OCI-LY1 (cell line): ENCODE measurements around the gene HSBP1L1.

ENCODE experiments used
- H2AFZ ChIP-seq: fragments of 200-600 bp; sonication (generic), shearing (Covaris generic); 2 replicates; pipeline ENCODE4 v1.6.0; 2014; ENCODE audit warnings: antibody characterized with exemption, mild to moderate bottlenecking, low read length
- H3F3A ChIP-seq: fragments of 200-600 bp; sonication (generic), shearing (Covaris generic); 2 replicates; pipeline ENCODE4 v1.6.0; 2014; ENCODE audit warnings: mild to moderate bottlenecking, antibody characterized with exemption, low read length, moderate library complexity; ENCODE audit not compliant: insufficient read depth
- H3K27ac ChIP-seq: fragments of 200-600 bp; sonication (generic); 2 replicates; pipeline ENCODE4 v1.5.1; 2014; ENCODE audit warnings: low read length, mixed run types, mild to moderate bottlenecking, low read depth; ENCODE audit not compliant: poor library complexity, severe bottlenecking
- H3K27me3 ChIP-seq: fragments of 200-600 bp; sonication (generic); 2 replicates; pipeline ENCODE4 v1.6.0; 2014; ENCODE audit warnings: antibody characterized with exemption, mild to moderate bottlenecking, low read length, moderate library complexity; ENCODE audit not compliant: insufficient read depth
- H3K36me3 ChIP-seq: fragments of 200-600 bp; sonication (generic); 2 replicates; pipeline ENCODE4 v1.6.1; 2014; ENCODE audit warnings: mild to moderate bottlenecking, antibody characterized with exemption, low read length, moderate library complexity, mixed read lengths; ENCODE audit not compliant: insufficient read depth
- H3K4me1 ChIP-seq: fragments of 200-600 bp; sonication (generic); 2 replicates; pipeline ENCODE4 v1.5.1; 2014; ENCODE audit warnings: mild to moderate bottlenecking, low read length, moderate library complexity; ENCODE audit not compliant: insufficient read depth, severe bottlenecking
- H3K4me2 ChIP-seq: fragments of 200-600 bp; sonication (generic), shearing (Covaris generic); 2 replicates; pipeline ENCODE4 v1.6.1; 2014; ENCODE audit warnings: low read length
- H3K4me3 ChIP-seq: fragments of 200-600 bp; sonication (generic); 2 replicates; pipeline ENCODE4 v1.5.1; 2014; ENCODE audit warnings: low read length, low read depth, mild to moderate bottlenecking, mixed read lengths; ENCODE audit not compliant: poor library complexity, severe bottlenecking
- H3K79me2 ChIP-seq: fragments of 200-600 bp; shearing (Covaris generic); 2 replicates; pipeline ENCODE4 v1.6.1; 2016; ENCODE audit warnings: mixed run types, low read length, mixed read lengths; ENCODE audit not compliant: insufficient read depth
- H3K9ac ChIP-seq: fragments of 200-600 bp; sonication (generic), shearing (Covaris generic); 2 replicates; pipeline ENCODE4 v1.6.1; 2014; ENCODE audit warnings: mild to moderate bottlenecking, low read length, mixed read lengths
- H3K9me2 ChIP-seq: fragments of 200-600 bp; sonication (generic), shearing (Covaris generic); 2 replicates; pipeline ENCODE4 v1.6.1; 2014; ENCODE audit warnings: low read depth, mild to moderate bottlenecking, low read length, mixed read lengths
- H3K9me3 ChIP-seq: fragments of 200-600 bp; shearing (Covaris generic); 2 replicates; pipeline ENCODE4 v1.6.1; 2014; ENCODE audit warnings: low read length, mixed read lengths
- H4K20me1 ChIP-seq: fragments of 200-600 bp; sonication (generic), shearing (Covaris generic); 2 replicates; pipeline ENCODE4 v1.6.0; 2016; ENCODE audit warnings: mild to moderate bottlenecking, low read length; ENCODE audit not compliant: insufficient read depth
- EZH2 ChIP-seq: fragments of 200-600 bp; sonication (generic), shearing (Covaris generic); IDR thresholded peaks from 2 replicates; pipeline ENCODE4 v1.8.0; 2017; ENCODE audit warnings: borderline replicate concordance, mixed run types, mild to moderate bottlenecking, antibody characterized with exemption, low read length, moderate library complexity, mixed read lengths
- TF ChIP-seq, protein P1 (sequence below): fragments of 200-600 bp; sonication (generic), shearing (Covaris generic); IDR thresholded peaks from 2 replicates; pipeline ENCODE4 v1.5.1; 2017; ENCODE audit warnings: mild to moderate bottlenecking, antibody characterized with exemption, low read length, moderate library complexity, mixed read lengths

HSBP1L1 gene

DNA sequence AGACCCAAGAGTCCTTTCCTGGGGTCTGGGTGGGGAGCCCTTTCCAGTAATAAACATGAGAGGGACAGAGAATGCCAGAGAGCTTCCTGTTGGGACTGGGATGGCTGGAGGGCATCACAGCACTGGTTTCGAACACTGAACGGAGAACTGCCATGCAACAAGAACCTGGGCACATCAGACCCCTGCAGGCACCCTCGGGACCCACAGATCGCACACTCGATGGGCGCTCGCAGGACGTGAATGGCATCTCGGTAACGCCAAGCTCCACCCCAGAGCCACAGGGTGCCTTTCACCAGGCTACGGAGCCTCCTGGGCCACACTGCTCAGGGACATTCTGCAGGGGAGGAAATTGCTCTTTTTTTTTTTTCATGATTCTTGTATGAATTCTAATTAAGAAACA is 38.1 kb upstream of the HSBP1L1 start:
- H4K20me1 ChIP-seq: no peaks in the 10 kb centered on the region
- peaks cover 30% of the 10 kb centered on the region for H3K36me3 ChIP-seq

DNA sequence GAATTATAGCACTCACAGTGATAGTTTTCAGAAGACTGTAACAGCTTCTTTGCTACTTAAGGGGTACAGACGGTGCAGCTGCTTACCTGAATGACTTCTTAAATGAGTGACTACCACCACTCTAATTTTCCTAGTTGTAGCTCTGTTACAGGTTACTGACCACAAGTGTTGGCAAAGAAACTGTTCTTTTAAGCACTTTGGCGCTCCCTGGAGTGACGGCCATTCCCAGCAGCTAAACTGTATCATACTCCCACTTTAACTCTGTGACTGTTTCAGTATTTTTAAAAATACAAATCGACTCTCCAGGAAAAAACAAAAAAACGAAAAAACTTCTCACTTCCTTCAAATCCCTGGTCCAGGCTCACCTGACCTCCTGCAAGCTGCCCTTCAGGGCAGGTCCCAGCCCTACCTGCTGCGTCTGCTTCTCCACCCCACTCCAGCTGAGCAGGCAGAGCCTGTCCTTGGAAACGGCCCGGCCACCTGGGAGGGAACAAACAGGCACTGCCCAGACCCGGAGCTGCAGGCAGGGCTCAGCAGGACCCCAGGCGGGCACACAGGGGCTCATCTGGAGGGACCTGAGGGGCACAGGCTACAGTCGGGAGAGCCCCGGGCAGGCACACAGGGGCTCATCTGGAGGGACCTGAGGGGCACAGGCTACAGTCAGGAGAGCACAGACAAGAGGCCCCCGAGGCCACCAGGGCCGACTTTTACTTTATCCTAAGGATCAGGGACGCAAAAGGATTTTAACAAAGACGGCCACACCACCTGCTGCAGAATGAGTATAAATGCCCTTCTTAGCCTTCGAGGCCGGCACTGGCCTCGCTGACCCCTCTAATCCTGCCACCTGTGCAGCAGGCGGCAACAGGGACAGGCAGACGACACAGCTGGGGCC is 37.5 kb upstream of the HSBP1L1 start:
- Histone ChIP-seq H4K20me1 (no peaks in the 10 kb centered on the region), H2AFZ (no peak overlapping the region), H3K79me2 (no peaks in the 10 kb centered on the region), H3K9ac (no peak overlapping the region), H3K4me1 (no peaks in the 10 kb centered on the region), H3K27me3 (no peaks in the 10 kb centered on the region), H3K27ac (no peak overlapping the region), H3K4me2 (no peak overlapping the region), H3K9me2 (no peaks in the 10 kb centered on the region), H3K9me3 (peaks cover 18% of the 10 kb centered on the region), H3K36me3 (peaks cover 30% of the 10 kb centered on the region), H3K4me3 (no peak overlapping the region), H3F3A (no peaks in the 10 kb centered on the region)
- TF ChIP-seq, protein P1, sequence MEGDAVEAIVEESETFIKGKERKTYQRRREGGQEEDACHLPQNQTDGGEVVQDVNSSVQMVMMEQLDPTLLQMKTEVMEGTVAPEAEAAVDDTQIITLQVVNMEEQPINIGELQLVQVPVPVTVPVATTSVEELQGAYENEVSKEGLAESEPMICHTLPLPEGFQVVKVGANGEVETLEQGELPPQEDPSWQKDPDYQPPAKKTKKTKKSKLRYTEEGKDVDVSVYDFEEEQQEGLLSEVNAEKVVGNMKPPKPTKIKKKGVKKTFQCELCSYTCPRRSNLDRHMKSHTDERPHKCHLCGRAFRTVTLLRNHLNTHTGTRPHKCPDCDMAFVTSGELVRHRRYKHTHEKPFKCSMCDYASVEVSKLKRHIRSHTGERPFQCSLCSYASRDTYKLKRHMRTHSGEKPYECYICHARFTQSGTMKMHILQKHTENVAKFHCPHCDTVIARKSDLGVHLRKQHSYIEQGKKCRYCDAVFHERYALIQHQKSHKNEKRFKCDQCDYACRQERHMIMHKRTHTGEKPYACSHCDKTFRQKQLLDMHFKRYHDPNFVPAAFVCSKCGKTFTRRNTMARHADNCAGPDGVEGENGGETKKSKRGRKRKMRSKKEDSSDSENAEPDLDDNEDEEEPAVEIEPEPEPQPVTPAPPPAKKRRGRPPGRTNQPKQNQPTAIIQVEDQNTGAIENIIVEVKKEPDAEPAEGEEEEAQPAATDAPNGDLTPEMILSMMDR: no peak
- no peak for TF ChIP-seq EZH2

More for the DNA sequence above, 38.1 kb upstream of the HSBP1L1 start:
- Histone ChIP-seq H3K4me1 (no peaks in the 10 kb centered on the region), H3K79me2 (no peaks in the 10 kb centered on the region), H3K9me3 (peaks cover 15% of the 10 kb centered on the region), H2AFZ (no peak overlapping the region), H3K9me2 (no peaks in the 10 kb centered on the region), H3K9ac (no peak overlapping the region), H3F3A (no peaks in the 10 kb centered on the region), H3K27me3 (no peaks in the 10 kb centered on the region), H3K27ac (no peak overlapping the region), H3K4me2 (no peak overlapping the region), H3K4me3 (no peak overlapping the region)
- TF ChIP-seq, protein P1: no peak
- no peak for TF ChIP-seq EZH2

DNA sequence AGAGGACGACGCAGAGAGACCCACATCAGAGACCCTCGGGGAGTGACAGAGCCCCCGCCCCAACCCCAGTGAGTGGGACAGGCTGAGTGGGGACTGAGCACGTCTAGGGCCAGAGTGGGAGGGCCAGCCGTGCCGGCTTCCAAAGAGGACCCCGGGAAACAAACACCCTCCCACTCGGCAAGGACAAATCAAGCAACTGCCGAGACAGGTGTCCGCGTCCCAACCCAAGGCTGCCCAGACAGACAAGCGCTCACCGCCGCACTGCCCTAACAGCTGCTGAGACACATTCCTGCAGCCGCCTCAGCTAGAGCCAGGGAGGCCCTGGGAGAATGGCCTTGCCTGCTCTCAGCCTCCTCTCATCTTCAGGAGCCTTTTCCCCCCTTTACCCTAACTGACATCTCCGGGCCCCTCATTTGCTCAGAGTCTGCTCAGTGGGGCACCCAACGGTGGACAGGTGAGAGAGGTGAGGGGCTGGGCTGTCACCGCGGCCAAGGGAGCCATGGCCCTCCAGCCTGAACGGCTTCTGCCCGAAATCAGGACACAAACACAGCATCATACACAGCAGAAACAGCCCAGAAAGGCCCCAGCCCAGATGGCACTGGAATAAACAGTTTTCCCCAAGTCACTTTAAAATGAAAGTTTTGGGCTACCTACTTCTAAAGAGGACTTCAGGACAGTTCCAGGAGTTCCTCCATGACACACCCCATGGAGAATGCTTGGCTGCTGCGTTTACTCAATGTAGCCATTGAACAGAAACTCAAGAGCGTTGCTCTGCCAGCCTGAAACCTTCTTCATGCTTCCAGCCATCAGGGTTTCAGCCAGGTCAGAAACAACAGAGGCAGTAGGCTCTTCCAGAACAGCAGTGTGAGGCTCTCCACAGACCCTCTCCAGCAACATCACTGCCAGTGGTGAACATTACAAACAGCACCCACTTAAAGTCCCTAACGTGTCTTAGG is 36.6 kb upstream of the HSBP1L1 start:
- peaks cover 21% of the 10 kb centered on the region for H3K9me3 ChIP-seq
- H3K36me3 ChIP-seq: peaks cover 36% of the 10 kb centered on the region
- H3K27ac ChIP-seq: no peak overlapping the region
- no peak overlapping the region for H3K9ac ChIP-seq
- H3F3A ChIP-seq: no peaks in the 10 kb centered on the region
- H3K27me3 ChIP-seq: no peaks in the 10 kb centered on the region
- H3K79me2 ChIP-seq: no peaks in the 10 kb centered on the region
- H3K9me2 ChIP-seq: no peaks in the 10 kb centered on the region
- H3K4me1 ChIP-seq: no peaks in the 10 kb centered on the region
- no peak overlapping the region for H2AFZ ChIP-seq
- TF ChIP-seq EZH2: no peak
- TF ChIP-seq, protein P1: no peak
- no peak overlapping the region for H3K4me2 ChIP-seq
- H4K20me1 ChIP-seq: no peaks in the 10 kb centered on the region
- no peak overlapping the region for H3K4me3 ChIP-seq
